Measurements from ENCODE around the gene DAB2IP.

- no peak for TF ChIP-seq CTCF (optimal IDR thresholded peaks at IDR 0.05 in 1 of 3, IDR thresholded peaks at IDR 0.05 in 1 of 3, conservative IDR thresholded peaks at IDR 0.05 in 1 of 3; ENCODE audit: extremely low read depth in 1 of 3, insufficient read depth in 2 of 3, low read length in 3 of 3)
- no peak for TF ChIP-seq EZH2 (IDR thresholded peaks at IDR 0.05; ENCODE audit: low read length)
Observed at GRCh38 chr9:121764371-121764730, 112.9 kb downstream of the DAB2IP start.
